ENCODE data around the gene SDR42E1.

GRCh38 chr16:82037251-82037650 lies 26.0 kb upstream of the SDR42E1 start:
- TF ChIP-seq CTCF (IDR thresholded peaks at IDR 0.05) (no peak), POLR2A (IDR thresholded peaks at IDR 0.05) (no peak), POLR2AphosphoS5 (IDR thresholded peaks at IDR 0.05) (no peak)
